ENCODE measurements around the gene TANC2.

TANC2 gene

GRCh38 chr17:62965686-62966425, at the start of gene TANC2:
Gene TANC2, plus strand, starts transcription at chr17:62966235. Its CDS starts 43,325 bp downstream, at chr17:63009560.
- peak; percentile 19 to 80 (median 50) for DNase-seq

GRCh38 chr17:62916684-62917571, 49.1 kb upstream of the TANC2 start:
- DNase-seq, result no peak

- DNase-seq, result no peak
Observed at GRCh38 chr17:62919388-62919787, 46.6 kb upstream of the TANC2 start.

- DNase-seq, result no peak
Observed at GRCh38 chr17:62920300-62920699, 45.7 kb upstream of the TANC2 start.

GRCh38 chr17:62921817-62922216, 44.2 kb upstream of the TANC2 start:
- DNase-seq, result no peak

GRCh38 chr17:62923258-62924150, 42.5 kb upstream of the TANC2 start:
- no peak for DNase-seq

GRCh38 chr17:62925267-62925836, 40.7 kb upstream of the TANC2 start:
- no peak for DNase-seq

GRCh38 chr17:62927083-62927482, 39.0 kb upstream of the TANC2 start:
- no peak for DNase-seq

GRCh38 chr17:62929320-62929719, 36.7 kb upstream of the TANC2 start:
- DNase-seq, result no peak

- DNase-seq, result no peak
Observed at GRCh38 chr17:62931101-62931500, 34.9 kb upstream of the TANC2 start.

GRCh38 chr17:62933501-62934385, 32.3 kb upstream of the TANC2 start:
- DNase-seq, result no peak

GRCh38 chr17:62935098-62935497, 30.9 kb upstream of the TANC2 start:
- DNase-seq, result no peak

GRCh38 chr17:62935523-62935922, 30.5 kb upstream of the TANC2 start:
- DNase-seq, result no peak

- DNase-seq, result no peak
Observed at GRCh38 chr17:62937606-62938005, 28.4 kb upstream of the TANC2 start.

- no peak for DNase-seq
Observed at GRCh38 chr17:62941358-62941991, 24.6 kb upstream of the TANC2 start.

GRCh38 chr17:62948370-62948769, 17.7 kb upstream of the TANC2 start:
- no peak for DNase-seq

- no peak for DNase-seq
Observed at GRCh38 chr17:62949036-62949435, 17.0 kb upstream of the TANC2 start.

- DNase-seq, result no peak
Observed at GRCh38 chr17:62950067-62950466, 16.0 kb upstream of the TANC2 start.

- no peak for DNase-seq
Observed at GRCh38 chr17:62955841-62956352, 10.1 kb upstream of the TANC2 start.

GRCh38 chr17:62963296-62963695, 2.7 kb upstream of the TANC2 start:
- DNase-seq, result no peak

- DNase-seq, result no peak
Observed at GRCh38 chr17:62964506-62964905, 1.5 kb upstream of the TANC2 start.

Data from activated naive CD4-positive, alpha-beta T cell (primary cell).